Activated CD8-positive, alpha-beta memory T cell treated with anti-CD3 and anti-CD28 coated beads for 48 hours (primary cell): ENCODE measurements around the gene EPB42.
A peak's percentile ranks its signal among the peaks of the same experiment; 100 is the strongest.
"Not testable (repeated sequence)": the region's sequence is repeated elsewhere in the genome, so short reads cannot be mapped to it uniquely, and the experiment has no call there.

Experiments
- DNase-seq, 3 experiments: peaks; one replicate each; pipeline ENCODE4 v3.0.0-alpha.2; 2020; ENCODE audit warnings: low read depth in 2 of 3, low spot score in 2 of 3

EPB42 gene

GRCh38 chr15:43213466-43213865 lies 7.4 kb downstream of the EPB42 start:
- no peak for DNase-seq

GRCh38 chr15:43212951-43213350 lies 7.9 kb downstream of the EPB42 start:
- DNase-seq: no peak

GRCh38 chr15:43212299-43212698 lies 8.5 kb downstream of the EPB42 start:
- no peak for DNase-seq

- no peak for DNase-seq
Measured at GRCh38 chr15:43211224-43211735, 9.5 kb downstream of the EPB42 start.

- no peak for DNase-seq
Measured at GRCh38 chr15:43210807-43211206, 10.0 kb downstream of the EPB42 start.

GRCh38 chr15:43210172-43210745 lies 10.6 kb downstream of the EPB42 start:
- no peak for DNase-seq

- DNase-seq: no peak
Measured at GRCh38 chr15:43209059-43209824, 11.6 kb downstream of the EPB42 start.

GRCh38 chr15:43208052-43209002 lies 12.5 kb downstream of the EPB42 start:
- no peak for DNase-seq

GRCh38 chr15:43207024-43207423 lies 13.8 kb downstream of the EPB42 start:
- no peak for DNase-seq

- DNase-seq: no peak
Measured at GRCh38 chr15:43206054-43206453, 14.8 kb downstream of the EPB42 start.

GRCh38 chr15:43204016-43204901 lies 16.6 kb downstream of the EPB42 start:
- peak in 1 of 3 experiments; percentile 21 for DNase-seq

GRCh38 chr15:43199945-43200488 lies 20.8 kb downstream of the EPB42 start:
- DNase-seq: no peak

- DNase-seq: no peak
Measured at GRCh38 chr15:43198992-43199391, 21.8 kb downstream of the EPB42 start.

GRCh38 chr15:43198556-43198955 lies 22.3 kb downstream of the EPB42 start:
- not testable (repeated sequence) for DNase-seq

GRCh38 chr15:43197773-43198172 lies 23.0 kb downstream of the EPB42 start:
- DNase-seq: not testable (repeated sequence)

GRCh38 chr15:43196760-43197548 lies 23.9 kb downstream of the EPB42 start:
- no peak for DNase-seq

- no peak for DNase-seq
Measured at GRCh38 chr15:43194795-43195194, 26.0 kb downstream of the EPB42 start.

GRCh38 chr15:43193710-43194109 lies 27.1 kb downstream of the EPB42 start:
- DNase-seq: no peak

GRCh38 chr15:43190178-43190577 lies 30.6 kb downstream of the EPB42 start:
- DNase-seq: no peak
